Neural progenitor cell (in vitro differentiated cells): ENCODE results near the gene TVP23C. TPM values are rescaled to one million over a fixed set of nuclear protein-coding genes. Genes with fewer than 3 reads are reported as not detected.
"Not testable (repeated sequence)": the region's sequence is repeated elsewhere in the genome, so short reads cannot be mapped to it uniquely, and the experiment has no call there.

ENCODE experiments used
- DNase-seq: peaks from one replicate; pipeline ENCODE4 v3.0.0-alpha.2; 2016; ENCODE audit warnings: low spot score
- H2AFZ ChIP-seq: fragments of 200-600 bp; sonication (generic); replicated peaks from 2 replicates; pipeline ENCODE4 v1.6.1; 2016; ENCODE audit warnings: antibody characterized with exemption
- H3F3A ChIP-seq: fragments of 200-600 bp; sonication (generic); 2 replicates; pipeline ENCODE4 v1.6.1; 2016; ENCODE audit warnings: antibody characterized with exemption, low read depth
- H3K27ac ChIP-seq: fragments of 200-600 bp; sonication (generic); 2 replicates; pipeline ENCODE4 v1.5.1; 2016; ENCODE audit warnings: mild to moderate bottlenecking
- H3K27me3 ChIP-seq: fragments of 200-600 bp; sonication (generic); 2 replicates; pipeline ENCODE4 v1.6.1; 2016; ENCODE audit warnings: mild to moderate bottlenecking, moderate library complexity
- H3K36me3 ChIP-seq: fragments of 200-600 bp; sonication (generic); 2 replicates; pipeline ENCODE4 v1.5.1; 2016
- H3K4me1 ChIP-seq: fragments of 200-600 bp; sonication (generic); 2 replicates; pipeline ENCODE4 v1.6.1; 2016; ENCODE audit warnings: mixed run types
- H3K4me2 ChIP-seq: fragments of 200-600 bp; sonication (generic); 2 replicates; pipeline ENCODE4 v1.6.1; 2016
- H3K4me3 ChIP-seq: fragments of 200-600 bp; sonication (generic); 2 replicates; pipeline ENCODE4 v1.5.1; 2016
- H3K79me2 ChIP-seq: fragments of 200-600 bp; sonication (generic); 2 replicates; pipeline ENCODE4 v1.6.1; 2016; ENCODE audit warnings: low read depth
- H3K9ac ChIP-seq: fragments of 200-600 bp; sonication (generic); 2 replicates; pipeline ENCODE4 v1.6.1; 2016
- H3K9me3 ChIP-seq: fragments of 200-600 bp; sonication (generic); 2 replicates; pipeline ENCODE4 v1.5.1; 2016; ENCODE audit warnings: low read depth
- H4K20me1 ChIP-seq: fragments of 200-600 bp; sonication (generic); 2 replicates; pipeline ENCODE4 v1.6.1; 2016; ENCODE audit warnings: low read depth
- H3K27ac Mint-ChIP-seq: 3 replicates; pipeline ENCODE4 v1.8.0; 2021; ENCODE audit warnings: mixed read lengths
- H3K27me3 Mint-ChIP-seq: 2 replicates; pipeline ENCODE4 v1.8.0; 2022; ENCODE audit warnings: low read depth, mild to moderate bottlenecking, inconsistent platforms, moderate library complexity, mixed read lengths; ENCODE audit not compliant: insufficient read depth
- H3K36me3 Mint-ChIP-seq: 3 replicates; pipeline ENCODE4 v1.8.0; 2021; ENCODE audit warnings: mixed read lengths
- H3K4me1 Mint-ChIP-seq: 3 replicates; pipeline ENCODE4 v1.8.0; 2021; ENCODE audit warnings: mixed read lengths
- H3K4me3 Mint-ChIP-seq: 3 replicates; pipeline ENCODE4 v1.8.0; 2021; ENCODE audit warnings: mild to moderate bottlenecking, moderate library complexity, mixed read lengths
- H3K9me3 Mint-ChIP-seq: 3 replicates; pipeline ENCODE4 v1.8.0; 2020; ENCODE audit warnings: mixed read lengths
- total RNA-seq: library from RNA; depleted of rRNA; stranded (reverse); fragments of >200 nt; gene quantifications from 2 replicates; pipeline ENCODE4 v1.2.3, GENCODE V29; 2015; ENCODE audit warnings: low replicate concordance
- TF ChIP-seq, protein P1 (sequence below): fragments of 200-600 bp; sonication (generic); IDR thresholded peaks from 2 replicates; pipeline ENCODE4 v1.5.1; 2017; ENCODE audit warnings: antibody characterized with exemption, mild to moderate bottlenecking

TVP23C gene
- total RNA-seq, 1 donor from 2014 or later: 36.0 TPM

DNA sequence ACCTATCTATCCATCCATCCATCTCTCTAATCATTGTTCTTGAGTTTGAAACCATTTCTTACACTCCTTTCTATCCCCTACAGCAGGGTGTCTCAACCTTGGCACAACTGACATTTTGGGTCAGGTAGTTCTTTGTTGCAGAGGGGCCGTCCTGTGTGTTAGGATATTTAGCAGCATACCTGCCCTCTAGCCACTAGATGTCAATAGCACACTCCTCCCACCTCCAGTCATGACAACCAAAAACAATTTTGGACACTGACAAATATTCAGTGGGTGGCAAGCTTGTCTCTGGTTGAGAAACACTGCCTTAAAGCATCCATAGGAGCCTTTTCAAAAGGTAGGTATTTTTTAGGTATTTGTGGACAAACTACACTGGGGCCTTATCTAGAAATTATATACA lies 10.4 kb downstream of the TVP23C start:
- not testable (repeated sequence) for H3K79me2 ChIP-seq, H3K4me3 Mint-ChIP-seq, H3K4me2 ChIP-seq, H3K27me3 Mint-ChIP-seq, H3K9ac ChIP-seq, H3K27ac ChIP-seq, H3K4me1 Mint-ChIP-seq, H3K4me1 ChIP-seq, H3F3A ChIP-seq, H3K27me3 ChIP-seq, H3K9me3 ChIP-seq, H3K27ac Mint-ChIP-seq, H3K4me3 ChIP-seq, H2AFZ ChIP-seq, DNase-seq, H4K20me1 ChIP-seq, H3K9me3 Mint-ChIP-seq, H3K36me3 ChIP-seq
- H3K36me3 Mint-ChIP-seq: peaks cover 15% of the 10 kb centered on the region
- TF ChIP-seq, protein P1, sequence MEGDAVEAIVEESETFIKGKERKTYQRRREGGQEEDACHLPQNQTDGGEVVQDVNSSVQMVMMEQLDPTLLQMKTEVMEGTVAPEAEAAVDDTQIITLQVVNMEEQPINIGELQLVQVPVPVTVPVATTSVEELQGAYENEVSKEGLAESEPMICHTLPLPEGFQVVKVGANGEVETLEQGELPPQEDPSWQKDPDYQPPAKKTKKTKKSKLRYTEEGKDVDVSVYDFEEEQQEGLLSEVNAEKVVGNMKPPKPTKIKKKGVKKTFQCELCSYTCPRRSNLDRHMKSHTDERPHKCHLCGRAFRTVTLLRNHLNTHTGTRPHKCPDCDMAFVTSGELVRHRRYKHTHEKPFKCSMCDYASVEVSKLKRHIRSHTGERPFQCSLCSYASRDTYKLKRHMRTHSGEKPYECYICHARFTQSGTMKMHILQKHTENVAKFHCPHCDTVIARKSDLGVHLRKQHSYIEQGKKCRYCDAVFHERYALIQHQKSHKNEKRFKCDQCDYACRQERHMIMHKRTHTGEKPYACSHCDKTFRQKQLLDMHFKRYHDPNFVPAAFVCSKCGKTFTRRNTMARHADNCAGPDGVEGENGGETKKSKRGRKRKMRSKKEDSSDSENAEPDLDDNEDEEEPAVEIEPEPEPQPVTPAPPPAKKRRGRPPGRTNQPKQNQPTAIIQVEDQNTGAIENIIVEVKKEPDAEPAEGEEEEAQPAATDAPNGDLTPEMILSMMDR: peak; percentile 17

DNA sequence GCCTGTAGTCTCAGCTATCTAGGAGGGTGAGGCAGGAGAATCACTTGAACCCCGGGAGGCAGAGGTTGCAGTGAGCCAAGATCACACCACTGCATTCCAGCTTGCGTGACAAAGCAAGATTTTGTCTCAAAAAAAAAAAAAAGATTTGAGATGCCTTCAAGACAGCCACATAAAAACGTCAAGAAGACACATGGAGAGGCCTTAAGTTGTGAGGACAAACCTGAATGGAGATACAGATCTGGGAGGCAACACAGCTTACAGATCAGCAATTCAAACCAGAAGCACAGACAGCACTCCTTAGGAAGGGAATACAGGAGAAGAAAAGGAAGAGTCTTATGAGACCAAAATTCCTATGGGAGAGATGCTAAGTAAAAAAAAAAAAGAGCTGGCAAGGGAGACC lies 13.7 kb downstream of the TVP23C start:
- not testable (repeated sequence) for H3K4me1 Mint-ChIP-seq, DNase-seq, H3K27me3 Mint-ChIP-seq, H3K4me2 ChIP-seq, H3K27me3 ChIP-seq, H3F3A ChIP-seq, H4K20me1 ChIP-seq, H2AFZ ChIP-seq, H3K4me3 ChIP-seq, H3K4me3 Mint-ChIP-seq, H3K9me3 Mint-ChIP-seq, H3K27ac ChIP-seq, H3K4me1 ChIP-seq, H3K79me2 ChIP-seq, H3K27ac Mint-ChIP-seq, H3K9me3 ChIP-seq, H3K36me3 ChIP-seq, H3K9ac ChIP-seq
- H3K36me3 Mint-ChIP-seq: peaks cover 18% of the 10 kb centered on the region

DNA sequence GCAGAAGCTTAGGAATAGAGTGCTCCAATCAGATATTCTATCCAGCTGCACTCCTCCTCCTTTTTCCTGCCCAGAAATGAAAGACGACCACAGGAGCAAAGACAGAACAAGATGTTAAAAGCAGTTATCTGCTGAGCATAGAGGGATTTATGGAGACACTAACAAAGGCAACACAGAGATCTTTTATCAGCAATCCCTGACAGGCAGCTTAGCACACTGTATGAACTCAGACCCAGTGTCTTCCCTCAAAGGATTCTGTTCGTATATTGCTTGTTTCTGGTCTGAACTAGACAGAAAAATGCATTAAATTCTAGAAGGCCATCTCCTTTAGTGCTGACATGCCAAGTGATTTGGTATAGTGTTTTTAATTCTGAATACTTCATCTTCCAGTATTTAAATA lies 16.7 kb downstream of the TVP23C start:
- not testable (repeated sequence) for H3K79me2 ChIP-seq, H4K20me1 ChIP-seq, H3K4me1 ChIP-seq, H3F3A ChIP-seq, DNase-seq, H3K27ac ChIP-seq, H3K27ac Mint-ChIP-seq, H3K4me3 Mint-ChIP-seq, H3K9me3 ChIP-seq, H3K9ac ChIP-seq, H3K4me1 Mint-ChIP-seq, H3K4me2 ChIP-seq, H3K4me3 ChIP-seq, H3K27me3 Mint-ChIP-seq, H3K27me3 ChIP-seq, H3K9me3 Mint-ChIP-seq, H2AFZ ChIP-seq, H3K36me3 ChIP-seq
- peaks cover 21% of the 10 kb centered on the region for H3K36me3 Mint-ChIP-seq

DNA sequence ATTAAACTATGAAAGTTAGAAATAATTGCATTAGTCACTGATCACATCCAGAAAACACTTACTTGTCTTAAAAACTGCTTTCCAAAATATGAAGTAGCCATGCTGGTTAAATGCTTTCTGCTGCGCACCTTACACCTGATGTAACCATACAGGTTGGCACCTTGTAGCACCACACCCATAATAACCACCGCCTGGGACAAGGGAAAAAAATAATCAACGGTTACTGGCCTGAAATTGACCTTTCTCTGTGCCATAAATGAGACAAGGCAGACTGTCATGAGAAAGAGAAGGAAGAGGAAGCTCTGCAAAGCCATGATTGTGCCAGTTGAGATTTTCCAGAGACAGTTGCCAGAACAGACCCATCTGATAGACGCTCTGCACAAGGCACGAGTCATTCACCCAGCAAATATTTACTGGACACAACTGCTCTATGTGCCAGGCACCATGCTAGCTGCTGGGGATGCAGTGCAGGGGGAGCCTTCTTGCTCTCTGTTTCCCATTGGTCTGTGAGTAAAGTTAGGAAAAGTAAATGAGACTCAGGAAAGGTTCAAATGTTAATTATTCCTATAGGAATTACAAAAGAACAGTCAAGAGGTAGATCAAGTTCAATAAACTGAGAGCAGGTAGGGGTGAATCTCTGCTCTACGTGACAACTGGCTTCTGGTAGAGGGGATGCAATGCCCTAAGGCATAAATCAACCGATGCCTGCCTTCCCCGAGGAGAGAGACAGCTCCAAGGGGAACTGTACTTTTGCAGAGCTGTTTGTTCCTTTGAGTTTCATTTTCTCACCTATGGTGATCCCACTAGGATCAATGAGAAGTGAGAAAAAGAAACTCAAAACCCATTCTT lies 22.7 kb downstream of the TVP23C start:
- not testable (repeated sequence) for H4K20me1 ChIP-seq, H3K27ac ChIP-seq, H3K27me3 Mint-ChIP-seq, H3K9me3 Mint-ChIP-seq, H3K9me3 ChIP-seq, H3K4me3 ChIP-seq, H3K4me2 ChIP-seq, H3K9ac ChIP-seq, H3K79me2 ChIP-seq, H3K4me1 Mint-ChIP-seq, H3K4me1 ChIP-seq, DNase-seq, H3K27ac Mint-ChIP-seq, H3F3A ChIP-seq, H2AFZ ChIP-seq, H3K36me3 ChIP-seq, H3K4me3 Mint-ChIP-seq, H3K27me3 ChIP-seq
- H3K36me3 Mint-ChIP-seq: peaks cover 21% of the 10 kb centered on the region

DNA sequence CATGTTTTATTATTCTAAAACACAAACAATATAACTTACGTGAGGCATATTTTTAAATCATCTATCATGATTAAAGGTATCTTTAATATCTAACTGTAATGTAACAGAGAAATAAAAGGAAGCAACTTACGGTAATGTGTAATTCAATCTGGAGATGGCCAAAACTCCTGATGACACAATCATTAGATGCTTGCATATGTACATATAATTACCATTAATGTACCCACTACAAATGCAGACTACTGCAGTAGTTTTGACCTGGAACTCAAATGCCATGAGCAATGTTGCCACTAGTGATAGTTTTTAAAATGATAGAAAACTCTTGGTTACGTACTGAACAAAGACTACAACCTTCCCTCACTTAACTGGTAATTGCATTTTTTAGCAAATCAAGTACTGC lies 30.2 kb downstream of the TVP23C start:
- H3K4me3 ChIP-seq, H3K27ac ChIP-seq, H3F3A ChIP-seq, H3K27ac Mint-ChIP-seq, H3K9me3 ChIP-seq, H3K9me3 Mint-ChIP-seq, H3K4me2 ChIP-seq, H3K27me3 ChIP-seq, H3K9ac ChIP-seq, H3K4me3 Mint-ChIP-seq, DNase-seq, H3K79me2 ChIP-seq, H3K27me3 Mint-ChIP-seq, H4K20me1 ChIP-seq, H2AFZ ChIP-seq, H3K36me3 ChIP-seq, H3K4me1 ChIP-seq, H3K4me1 Mint-ChIP-seq: not testable (repeated sequence)
- H3K36me3 Mint-ChIP-seq: peaks cover 11% of the 10 kb centered on the region
